K562 (cell line): ENCODE measurements around the gene MCC. TPM values are rescaled to one million over a fixed set of nuclear protein-coding genes. Genes with fewer than 3 reads are reported as not detected.

ENCODE experiments used
- ADNP ChIP-seq: fragments of 200-800 bp; sonication (Bioruptor generic); IDR thresholded peaks from 2 replicates; pipeline ENCODE4 v1.6.1; 2016; ENCODE audit warnings: missing genetic modification characterization, missing compliant biosample characterization
- CXXC5 ChIP-seq: fragments of 250-450 bp; sonication (Bioruptor Pico); IDR thresholded peaks from 2 replicates; pipeline ENCODE4 v1.8.0; 2022; ENCODE audit warnings: inconsistent platforms, mild to moderate bottlenecking, moderate library complexity
- E4F1 ChIP-seq: fragments of 250-450 bp; sonication (Bioruptor Pico); IDR thresholded peaks from 2 replicates; pipeline ENCODE4 v1.5.0; 2021; ENCODE audit warnings: mild to moderate bottlenecking, borderline replicate concordance
- ETS2 ChIP-seq: IDR thresholded peaks from 2 replicates; pipeline ENCODE4 v1.6.1; 2016; ENCODE audit warnings: borderline replicate concordance, missing genetic modification characterization, mild to moderate bottlenecking, moderate library complexity, missing compliant biosample characterization; ENCODE audit not compliant: poor library complexity, severe bottlenecking
- GABPB2 ChIP-seq: fragments of 250-450 bp; sonication (Bioruptor Pico); conservative IDR thresholded peaks from 2 replicates; pipeline ENCODE4 v1.5.1; 2021; ENCODE audit warnings: mild to moderate bottlenecking
- HMG20B ChIP-seq: fragments of 250-450 bp; sonication (Bioruptor Pico); IDR thresholded peaks from 2 replicates; pipeline ENCODE4 v1.5.0; 2021; ENCODE audit warnings: mild to moderate bottlenecking
- HMGXB4 ChIP-seq: sonication (generic); formaldehyde crosslinking; IDR thresholded peaks from 2 replicates; pipeline ENCODE4 v1.8.1; 2023; ENCODE audit warnings: mild to moderate bottlenecking, missing genetic modification reagents
- JUND ChIP-seq, 2 experiments: IDR thresholded peaks; 2 replicates in 1 of 2; 3 replicates in 1 of 2; pipeline ENCODE4 v1.6.1; 2011; ENCODE audit warnings: borderline replicate concordance in 2 of 2, low read depth in 2 of 2, low read length in 2 of 2, improper control_type of control experiment in 1 of 2, missing biosample characterization in 1 of 2, missing genetic modification characterization in 1 of 2, missing genetic modification reagents in 1 of 2
- KHSRP ChIP-seq: fragments of 450-650 bp; IDR thresholded peaks from 2 replicates; pipeline ENCODE4 v1.6.1; 2017
- MCM2 ChIP-seq: fragments of 450-650 bp; IDR thresholded peaks from 2 replicates; pipeline ENCODE4 v1.6.1; 2017; ENCODE audit warnings: low read depth, mild to moderate bottlenecking
- MEF2D ChIP-seq: conservative IDR thresholded peaks from 2 replicates; pipeline ENCODE4 v1.6.1; 2016; ENCODE audit warnings: low read depth, missing genetic modification characterization, missing compliant biosample characterization
- MXI1 ChIP-seq: IDR thresholded peaks from 2 replicates; pipeline ENCODE4 v1.6.1; 2011; ENCODE audit warnings: low read depth, mild to moderate bottlenecking, improper control_type of control experiment, low read length
- SMC3 ChIP-seq: conservative IDR thresholded peaks from 2 replicates; pipeline ENCODE4 v1.6.1; 2011; ENCODE audit warnings: low read depth, low read length, improper control_type of control experiment; ENCODE audit not compliant: insufficient read depth
- SPI1 ChIP-seq: IDR thresholded peaks from 2 replicates; pipeline ENCODE4 v1.6.1; 2011; ENCODE audit warnings: low read depth, low read length, control low read depth, borderline replicate concordance
- STAT5B ChIP-seq: fragments of 250-450 bp; sonication (Bioruptor Pico); IDR thresholded peaks from 2 replicates; pipeline ENCODE4 v1.8.0; 2021; ENCODE audit warnings: mild to moderate bottlenecking, inconsistent platforms
- TCF7 ChIP-seq: sonication (generic); IDR thresholded peaks from 2 replicates; pipeline ENCODE4 v1.6.1; 2016; ENCODE audit warnings: antibody characterized with exemption, borderline replicate concordance
- VEZF1 ChIP-seq: fragments of 200-800 bp; sonication (Bioruptor generic); IDR thresholded peaks from 2 replicates; pipeline ENCODE4 v1.6.1; 2017; ENCODE audit warnings: missing genetic modification characterization, missing compliant biosample characterization
- YY1 ChIP-seq, 3 experiments: IDR thresholded peaks; 2 replicates each; pipeline ENCODE4 v1.6.1; 2011; ENCODE audit warnings: low read length in 2 of 3, mild to moderate bottlenecking in 2 of 3, moderate library complexity in 2 of 3, borderline replicate concordance in 1 of 3, control low read depth in 1 of 3, low read depth in 1 of 3; ENCODE audit not compliant: insufficient read depth in 3 of 3, insufficient replicate concordance in 2 of 3, control insufficient read depth in 1 of 3, insufficient read length in 1 of 3; ENCODE audit errors: extremely low read depth in 1 of 3
- ZNF224 ChIP-seq: sonication (generic); formaldehyde crosslinking; IDR thresholded peaks from 2 replicates; pipeline ENCODE4 v1.8.0; 2022; ENCODE audit warnings: mild to moderate bottlenecking, missing genetic modification reagents
- polyA plus RNA-seq, 8 experiments: library from polyadenylated mRNA; depleted of rRNA in 4 of 8; stranded (reverse) in 5 of 8; unstranded in 3 of 8; fragments of >200 nt; fragmentation: Nextera tagmentation in 2 of 8; fragmentation: Illumina TruSeq in 1 of 8; extraction: Ambion mirVana in 2 of 8; extraction: Trizol in 1 of 8; gene quantifications; 2 replicates each; pipeline versions ENCODE4 v1.2.1 to v1.2.3, GENCODE V29; 2011 to 2014; ENCODE audit warnings: inconsistent platforms in 1 of 8, missing spikeins in 1 of 8
- total RNA-seq, 7 experiments: library from RNA; depleted of rRNA in 6 of 7; stranded (reverse); fragments of >200 nt in 6 of 7; fragmentation: Illumina TruSeq in 2 of 7; extraction: Trizol in 2 of 7; gene quantifications; 2 replicates each; pipeline versions ENCODE4 v1.2.1 to v1.2.3, GENCODE V29; 2011 to 2021; ENCODE audit warnings: low replicate concordance in 1 of 7
- TF ChIP-seq, protein P1 (sequence below): fragments of 250-450 bp; sonication (Bioruptor Pico); IDR thresholded peaks from 2 replicates; pipeline ENCODE4 v1.8.0; 2022; ENCODE audit warnings: inconsistent platforms, mild to moderate bottlenecking, moderate library complexity, borderline replicate concordance

MCC gene
- total and polyA plus RNA-seq, 9 of the 15 experiments (the other 6 are each of a cell fraction or from before 2014, with no cell fraction given) = 0.04 to 0.24 (median 0.06) TPM; not detected in 1

DNA sequence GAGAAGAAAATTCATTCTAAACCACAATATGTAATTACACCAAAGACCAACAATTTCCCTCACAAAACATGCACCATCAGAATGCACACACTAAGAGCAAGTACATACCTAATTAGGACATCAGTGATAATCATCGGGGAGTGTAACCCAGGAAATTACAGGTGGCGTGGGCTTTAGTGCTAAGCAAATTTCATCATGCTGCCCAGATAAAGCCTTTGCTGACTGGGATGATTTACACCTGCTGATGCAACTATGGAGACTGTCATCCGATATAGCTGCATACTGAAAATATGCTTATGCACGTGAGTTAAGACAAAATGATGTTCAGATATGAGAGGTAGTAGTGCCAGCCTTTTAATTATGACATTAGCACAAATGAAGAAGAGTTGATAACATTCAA, 388.4 kb downstream of the MCC start (continued):
- no peak for TF ChIP-seq VEZF1 (CRISPR knock-in tag)
- TF ChIP-seq CXXC5 (CRISPR knock-in tag) = peak; percentile 60; the same call in 1 of the 2 replicates
- TF ChIP-seq, protein P1, sequence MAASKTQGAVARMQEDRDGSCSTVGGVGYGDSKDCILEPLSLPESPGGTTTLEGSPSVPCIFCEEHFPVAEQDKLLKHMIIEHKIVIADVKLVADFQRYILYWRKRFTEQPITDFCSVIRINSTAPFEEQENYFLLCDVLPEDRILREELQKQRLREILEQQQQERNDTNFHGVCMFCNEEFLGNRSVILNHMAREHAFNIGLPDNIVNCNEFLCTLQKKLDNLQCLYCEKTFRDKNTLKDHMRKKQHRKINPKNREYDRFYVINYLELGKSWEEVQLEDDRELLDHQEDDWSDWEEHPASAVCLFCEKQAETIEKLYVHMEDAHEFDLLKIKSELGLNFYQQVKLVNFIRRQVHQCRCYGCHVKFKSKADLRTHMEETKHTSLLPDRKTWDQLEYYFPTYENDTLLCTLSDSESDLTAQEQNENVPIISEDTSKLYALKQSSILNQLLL (CRISPR knock-in tag) = no peak
- TF ChIP-seq GABPB2 (CRISPR knock-in tag) = no peak
- TF ChIP-seq KHSRP = no peak
- no peak for TF ChIP-seq SPI1
- TF ChIP-seq MEF2D (tag) = no peak
- TF ChIP-seq HMG20B (CRISPR knock-in tag) = no peak
- no peak for TF ChIP-seq MXI1
- TF ChIP-seq JUND (IDR thresholded peaks at IDR 0.05; ENCODE audit: borderline replicate concordance, low read depth, low read length) = peak; percentile 81
- TF ChIP-seq JUND (tag; IDR thresholded peaks at IDR 0.05; ENCODE audit: borderline replicate concordance, low read depth, low read length) = peak; percentile 52; the same call in 1 of the 3 replicates
- no peak for TF ChIP-seq ETS2 (tag)
- TF ChIP-seq ADNP = no peak
- no peak for TF ChIP-seq E4F1 (CRISPR knock-in tag)
- no peak for TF ChIP-seq YY1 (IDR thresholded peaks at IDR 0.05; ENCODE audit: borderline replicate concordance in 1 of 3, control insufficient read depth in 1 of 3, extremely low read depth in 1 of 3, insufficient read depth in 3 of 3, insufficient read length in 1 of 3, insufficient replicate concordance in 2 of 3, low read depth in 1 of 3, low read length in 2 of 3)
- TF ChIP-seq ZNF224 (CRISPR knock-in tag) = no peak
- no peak for TF ChIP-seq TCF7
- TF ChIP-seq STAT5B (CRISPR knock-in tag) = no peak
- no peak for TF ChIP-seq HMGXB4 (CRISPR knock-in tag)
- TF ChIP-seq SMC3 = no peak
- no peak for TF ChIP-seq MCM2
